ENCODE measurements around the gene TSHR. TPM values are rescaled to one million over a fixed set of nuclear protein-coding genes. Genes with fewer than 3 reads are reported as not detected.

The TSHR gene
- total and polyA plus RNA-seq, 2 experiments from 2014 or later = 0.83 TPM; not detected in 1

- TF ChIP-seq EZH2phosphoT487 (IDR thresholded peaks at IDR 0.05; ENCODE audit: low read depth, severe bottlenecking, unreplicated experiment) (no peak), EZH2 (IDR thresholded peaks at IDR 0.05; ENCODE audit: borderline replicate concordance) (no peak)
- TF ChIP-seq, protein P1, sequence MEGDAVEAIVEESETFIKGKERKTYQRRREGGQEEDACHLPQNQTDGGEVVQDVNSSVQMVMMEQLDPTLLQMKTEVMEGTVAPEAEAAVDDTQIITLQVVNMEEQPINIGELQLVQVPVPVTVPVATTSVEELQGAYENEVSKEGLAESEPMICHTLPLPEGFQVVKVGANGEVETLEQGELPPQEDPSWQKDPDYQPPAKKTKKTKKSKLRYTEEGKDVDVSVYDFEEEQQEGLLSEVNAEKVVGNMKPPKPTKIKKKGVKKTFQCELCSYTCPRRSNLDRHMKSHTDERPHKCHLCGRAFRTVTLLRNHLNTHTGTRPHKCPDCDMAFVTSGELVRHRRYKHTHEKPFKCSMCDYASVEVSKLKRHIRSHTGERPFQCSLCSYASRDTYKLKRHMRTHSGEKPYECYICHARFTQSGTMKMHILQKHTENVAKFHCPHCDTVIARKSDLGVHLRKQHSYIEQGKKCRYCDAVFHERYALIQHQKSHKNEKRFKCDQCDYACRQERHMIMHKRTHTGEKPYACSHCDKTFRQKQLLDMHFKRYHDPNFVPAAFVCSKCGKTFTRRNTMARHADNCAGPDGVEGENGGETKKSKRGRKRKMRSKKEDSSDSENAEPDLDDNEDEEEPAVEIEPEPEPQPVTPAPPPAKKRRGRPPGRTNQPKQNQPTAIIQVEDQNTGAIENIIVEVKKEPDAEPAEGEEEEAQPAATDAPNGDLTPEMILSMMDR (IDR thresholded peaks at IDR 0.05; ENCODE audit: poor library complexity) = no peak
- Histone ChIP-seq H3K27me3 (no peaks in the 10 kb centered on the region), H3K4me2 (no peak overlapping the region), H2AFZ (no peak overlapping the region), H3K4me3 (no peak overlapping the region), H4K20me1 (ENCODE audit: insufficient read depth, poor library complexity, severe bottlenecking) (no peaks in the 10 kb centered on the region), H3K9me2 (replicated peaks; ENCODE audit: insufficient read depth) (no peaks in the 10 kb centered on the region), H3K79me2 (no peaks in the 10 kb centered on the region), H3K9me3 (ENCODE audit: low read depth) (no peaks in the 10 kb centered on the region), H3K36me3 (replicated peaks; ENCODE audit: insufficient read depth, low read depth) (no peaks in the 10 kb centered on the region), H3K4me1 (ENCODE audit: insufficient read depth) (no peaks in the 10 kb centered on the region), H3K27ac (no peak overlapping the region)
- 56% methylated on average over 3 of the region's 3 CpGs for WGBS (ENCODE audit: low lambda C conversion rate, missing lambda C conversion rate)
- no peak for DNase-seq (ENCODE audit: low spot score)
Observed at GRCh38 chr14:81087230-81087629, 131.8 kb downstream of the TSHR start.

GRCh38 chr14:81091139-81091538 lies 135.7 kb downstream of the TSHR start:
- H3K9me3 ChIP-seq (ENCODE audit: low read depth) = no peaks in the 10 kb centered on the region
- H3K27me3 ChIP-seq = no peaks in the 10 kb centered on the region
- H3K4me1 ChIP-seq (ENCODE audit: insufficient read depth) = no peaks in the 10 kb centered on the region
- H3K9me2 ChIP-seq (replicated peaks; ENCODE audit: insufficient read depth) = no peaks in the 10 kb centered on the region
- no peak for DNase-seq (ENCODE audit: low spot score)
- H3K27ac ChIP-seq = no peak overlapping the region
- no peak overlapping the region for H3K4me2 ChIP-seq
- H4K20me1 ChIP-seq (ENCODE audit: insufficient read depth, poor library complexity, severe bottlenecking) = no peaks in the 10 kb centered on the region
- no peaks in the 10 kb centered on the region for H3K36me3 ChIP-seq (replicated peaks; ENCODE audit: insufficient read depth, low read depth)
- TF ChIP-seq, protein P1 (IDR thresholded peaks at IDR 0.05; ENCODE audit: poor library complexity) = no peak
- no peak for TF ChIP-seq EZH2phosphoT487 (IDR thresholded peaks at IDR 0.05; ENCODE audit: low read depth, severe bottlenecking, unreplicated experiment)
- TF ChIP-seq EZH2 (IDR thresholded peaks at IDR 0.05; ENCODE audit: borderline replicate concordance) = no peak
- no peak overlapping the region for H2AFZ ChIP-seq
- H3K4me3 ChIP-seq = no peak overlapping the region
- H3K79me2 ChIP-seq = no peaks in the 10 kb centered on the region

GRCh38 chr14:81091660-81092059 lies 136.2 kb downstream of the TSHR start:
- Histone ChIP-seq H3K4me1 (ENCODE audit: insufficient read depth) (peaks cover 5% of the 10 kb centered on the region), H3K36me3 (replicated peaks; ENCODE audit: insufficient read depth, low read depth) (no peaks in the 10 kb centered on the region), H3K9me3 (ENCODE audit: low read depth) (no peaks in the 10 kb centered on the region), H3K9me2 (replicated peaks; ENCODE audit: insufficient read depth) (no peaks in the 10 kb centered on the region), H4K20me1 (ENCODE audit: insufficient read depth, poor library complexity, severe bottlenecking) (no peaks in the 10 kb centered on the region), H3K27me3 (no peaks in the 10 kb centered on the region), H3K27ac (no peak overlapping the region), H3K4me3 (no peak overlapping the region), H3K79me2 (no peaks in the 10 kb centered on the region), H3K4me2 (no peak overlapping the region), H2AFZ (no peak overlapping the region)
- WGBS (ENCODE audit: low lambda C conversion rate, missing lambda C conversion rate) = 63% methylated on average over 1 of the region's 1 CpG
- TF ChIP-seq EZH2 (IDR thresholded peaks at IDR 0.05; ENCODE audit: borderline replicate concordance) = no peak
- TF ChIP-seq, protein P1 (IDR thresholded peaks at IDR 0.05; ENCODE audit: poor library complexity) = no peak
- no peak for DNase-seq (ENCODE audit: low spot score)

DNA sequence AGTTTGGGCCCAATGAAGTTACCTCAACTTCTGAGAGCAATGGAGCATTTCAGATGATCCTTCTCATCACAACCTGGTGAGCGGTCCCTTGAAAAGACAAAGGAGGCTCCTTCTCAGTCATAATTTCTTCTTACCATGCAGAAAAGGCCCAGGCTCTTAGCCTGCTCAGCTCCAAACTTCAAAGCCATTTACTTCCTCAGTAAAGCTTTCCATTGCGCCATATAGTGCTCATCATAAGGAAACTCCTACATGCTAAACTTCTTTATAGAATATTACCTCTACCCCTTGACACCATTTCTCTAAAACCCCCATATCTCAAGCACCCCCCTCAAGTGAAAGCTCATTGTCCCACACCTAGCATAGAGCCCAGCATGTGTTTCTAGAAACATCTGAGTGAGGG lies 138.2 kb downstream of the TSHR start:
- Histone ChIP-seq H4K20me1 (ENCODE audit: insufficient read depth, poor library complexity, severe bottlenecking) (no peaks in the 10 kb centered on the region), H3K4me2 (no peak overlapping the region), H3K4me1 (ENCODE audit: insufficient read depth) (peaks cover 5% of the 10 kb centered on the region), H3K36me3 (replicated peaks; ENCODE audit: insufficient read depth, low read depth) (no peaks in the 10 kb centered on the region), H2AFZ (no peak overlapping the region), H3K4me3 (no peak overlapping the region), H3K79me2 (no peaks in the 10 kb centered on the region), H3K27me3 (no peaks in the 10 kb centered on the region), H3K9me3 (ENCODE audit: low read depth) (no peaks in the 10 kb centered on the region), H3K27ac (no peak overlapping the region), H3K9me2 (replicated peaks; ENCODE audit: insufficient read depth) (no peaks in the 10 kb centered on the region)
- TF ChIP-seq EZH2phosphoT487 (IDR thresholded peaks at IDR 0.05; ENCODE audit: low read depth, severe bottlenecking, unreplicated experiment) (no peak), EZH2 (IDR thresholded peaks at IDR 0.05; ENCODE audit: borderline replicate concordance) (no peak)
- TF ChIP-seq, protein P1 (IDR thresholded peaks at IDR 0.05; ENCODE audit: poor library complexity) = no peak
- DNase-seq (ENCODE audit: low spot score) = no peak
- WGBS (ENCODE audit: low lambda C conversion rate, missing lambda C conversion rate) = 98% methylated on average over 2 of the region's 2 CpGs
